Measurements from ENCODE around the gene MAP1S. TPM values are rescaled to one million over a fixed set of nuclear protein-coding genes. Genes with fewer than 3 reads are reported as not detected.

The MAP1S gene
- total RNA-seq, 2 experiments from 2014 or later: 53.8 to 54.7 TPM

DNA sequence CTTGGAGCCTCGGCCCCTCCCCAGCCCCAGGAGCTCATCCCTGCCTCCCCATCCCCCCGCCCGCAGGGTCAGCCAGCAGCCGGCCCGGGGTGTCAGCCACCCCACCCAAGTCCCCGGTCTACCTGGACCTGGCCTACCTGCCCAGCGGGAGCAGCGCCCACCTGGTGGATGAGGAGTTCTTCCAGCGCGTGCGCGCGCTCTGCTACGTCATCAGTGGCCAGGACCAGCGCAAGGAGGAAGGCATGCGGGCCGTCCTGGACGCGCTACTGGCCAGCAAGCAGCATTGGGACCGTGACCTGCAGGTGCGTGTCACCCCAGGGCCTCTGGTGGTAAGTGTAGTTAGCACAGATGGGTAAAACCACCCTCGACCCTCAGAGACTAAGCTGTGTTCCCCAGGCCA, 13.8 kb downstream of the MAP1S start:
- POLR2A ChIA-PET: no interaction called here
- Mint-ChIP-seq H3K4me3 (no peak overlapping the region), H3K27ac (no peak overlapping the region), H3K27me3 (no peaks in the 10 kb centered on the region), H3K4me1 (ENCODE audit: low read depth) (peaks cover 17% of the 10 kb centered on the region), H3K36me3 (ENCODE audit: low read depth) (peaks cover 35% of the 10 kb centered on the region), H3K9me3 (no peaks in the 10 kb centered on the region)
- TF ChIP-seq, protein P1, sequence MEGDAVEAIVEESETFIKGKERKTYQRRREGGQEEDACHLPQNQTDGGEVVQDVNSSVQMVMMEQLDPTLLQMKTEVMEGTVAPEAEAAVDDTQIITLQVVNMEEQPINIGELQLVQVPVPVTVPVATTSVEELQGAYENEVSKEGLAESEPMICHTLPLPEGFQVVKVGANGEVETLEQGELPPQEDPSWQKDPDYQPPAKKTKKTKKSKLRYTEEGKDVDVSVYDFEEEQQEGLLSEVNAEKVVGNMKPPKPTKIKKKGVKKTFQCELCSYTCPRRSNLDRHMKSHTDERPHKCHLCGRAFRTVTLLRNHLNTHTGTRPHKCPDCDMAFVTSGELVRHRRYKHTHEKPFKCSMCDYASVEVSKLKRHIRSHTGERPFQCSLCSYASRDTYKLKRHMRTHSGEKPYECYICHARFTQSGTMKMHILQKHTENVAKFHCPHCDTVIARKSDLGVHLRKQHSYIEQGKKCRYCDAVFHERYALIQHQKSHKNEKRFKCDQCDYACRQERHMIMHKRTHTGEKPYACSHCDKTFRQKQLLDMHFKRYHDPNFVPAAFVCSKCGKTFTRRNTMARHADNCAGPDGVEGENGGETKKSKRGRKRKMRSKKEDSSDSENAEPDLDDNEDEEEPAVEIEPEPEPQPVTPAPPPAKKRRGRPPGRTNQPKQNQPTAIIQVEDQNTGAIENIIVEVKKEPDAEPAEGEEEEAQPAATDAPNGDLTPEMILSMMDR (IDR thresholded peaks at IDR 0.05): no peak
- DNase-seq (no peak), ATAC-seq (no peak)
- CTCF ChIA-PET: no interaction called here
- intact Hi-C loops (cut with micrococcal nuclease): no loop called here

GRCh38 chr19:17734146-17734545, 14.9 kb downstream of the MAP1S start:
- no peak for ATAC-seq
- TF ChIP-seq, protein P1 (IDR thresholded peaks at IDR 0.05): no peak
- intact Hi-C loops (cut with micrococcal nuclease): no loop called here
- Mint-ChIP-seq H3K27me3 (no peaks in the 10 kb centered on the region), H3K36me3 (ENCODE audit: low read depth) (peaks cover 32% of the 10 kb centered on the region), H3K4me3 (no peak overlapping the region), H3K27ac (no peak overlapping the region), H3K4me1 (ENCODE audit: low read depth) (peaks cover 20% of the 10 kb centered on the region), H3K9me3 (no peaks in the 10 kb centered on the region)
- POLR2A ChIA-PET: interaction anchor here (0.5 kb wide), 1 partner anchor 12 kb away, joined by 3 read pairs; no protein-coding TSS in a partner anchor
- CTCF ChIA-PET: no interaction called here
- DNase-seq: no peak

DNA sequence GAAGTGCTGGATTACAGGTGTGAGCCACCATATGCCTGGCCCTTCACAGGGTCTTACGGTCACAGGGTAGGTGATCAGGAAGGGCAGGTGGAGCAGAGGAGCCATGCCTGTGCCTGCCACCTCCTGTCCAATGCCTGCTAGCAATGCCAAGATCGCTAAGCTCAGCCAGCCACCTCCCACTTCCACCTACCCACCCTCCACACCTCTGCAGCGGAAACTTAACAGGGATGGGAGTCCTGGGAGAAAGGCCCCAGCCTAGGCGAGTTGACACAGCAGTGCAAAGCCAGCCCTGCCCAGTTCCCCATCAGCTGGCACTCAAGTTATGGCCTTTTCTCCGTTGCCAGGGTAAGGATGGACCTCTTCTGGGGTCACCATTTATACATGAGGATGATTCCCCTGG, 16.1 kb downstream of the MAP1S start:
- TF ChIP-seq, protein P1 (IDR thresholded peaks at IDR 0.05): no peak
- no peak overlapping the region for H3K4me3 Mint-ChIP-seq
- ChIA-PET POLR2A (interaction anchor here (0.6 kb wide), 1 partner anchor 123 kb away, joined by 3 read pairs; no protein-coding TSS in a partner anchor), CTCF (no interaction called here)
- H3K9me3 Mint-ChIP-seq: no peaks in the 10 kb centered on the region
- H3K36me3 Mint-ChIP-seq (ENCODE audit: low read depth): peaks cover 20% of the 10 kb centered on the region
- intact Hi-C loops (cut with micrococcal nuclease): no loop called here
- DNase-seq (no peak), ATAC-seq (no peak)
- peaks cover 18% of the 10 kb centered on the region for H3K4me1 Mint-ChIP-seq (ENCODE audit: low read depth)
- H3K27me3 Mint-ChIP-seq: no peaks in the 10 kb centered on the region
- no peak overlapping the region for H3K27ac Mint-ChIP-seq

- TF ChIP-seq, protein P1 (IDR thresholded peaks at IDR 0.05): no peak
- H3K27ac Mint-ChIP-seq: no peak overlapping the region
- ChIA-PET POLR2A (interaction anchor here (1.3 to 3.6 kb wide), 2 partner anchors 14 to 29 kb away, joined by 3 to 32 read pairs; partner anchors contain the start of gene FCHO1), CTCF (no interaction called here)
- DNase-seq: no peak
- peaks cover 9% of the 10 kb centered on the region for H3K36me3 Mint-ChIP-seq (ENCODE audit: low read depth)
- no peak overlapping the region for H3K4me3 Mint-ChIP-seq
- ATAC-seq: no peak
- H3K27me3 Mint-ChIP-seq: no peaks in the 10 kb centered on the region
- H3K4me1 Mint-ChIP-seq (ENCODE audit: low read depth): peaks cover 7% of the 10 kb centered on the region
- no peaks in the 10 kb centered on the region for H3K9me3 Mint-ChIP-seq
- intact Hi-C loops (cut with micrococcal nuclease): no loop called here
Measured at GRCh38 chr19:17737690-17738153, 18.4 kb downstream of the MAP1S start.

DNA sequence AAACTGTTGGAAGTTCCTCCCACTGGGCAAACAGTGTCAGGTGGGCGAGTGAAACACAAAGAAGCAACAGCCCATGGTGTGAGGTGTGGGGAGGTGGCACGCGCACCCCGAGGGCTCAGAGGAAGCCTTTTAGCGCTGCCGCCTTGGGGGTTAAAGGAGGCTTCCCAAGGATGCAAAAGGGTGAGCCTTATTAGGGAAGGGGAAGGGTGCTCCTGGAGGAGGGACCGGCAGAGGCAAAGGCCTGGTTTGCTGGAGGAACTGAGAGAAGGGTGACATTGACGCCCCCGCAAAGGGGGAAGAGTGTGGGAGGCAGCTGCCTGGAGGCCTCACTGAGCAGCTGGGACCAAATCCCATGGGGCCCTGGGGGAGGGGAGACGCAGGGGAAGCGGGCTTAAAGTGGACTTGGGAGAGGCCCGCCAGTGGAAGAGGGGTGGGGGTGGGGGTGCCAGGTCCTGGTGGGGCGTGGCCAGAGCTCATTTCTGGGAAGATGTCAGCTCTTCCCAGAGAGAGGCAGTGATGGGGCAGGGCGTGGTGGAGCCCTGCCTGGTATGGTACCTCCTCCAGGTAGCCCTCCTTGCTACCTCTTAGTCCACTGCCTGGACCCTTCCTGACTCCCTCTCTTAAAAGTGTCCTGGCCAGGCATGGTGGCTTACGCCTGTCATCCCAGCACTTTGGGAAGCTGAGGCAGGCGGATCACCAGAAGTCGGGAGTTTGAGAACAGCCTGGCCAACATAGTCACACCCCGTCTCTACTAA, 20.0 kb downstream of the MAP1S start:
- POLR2A ChIA-PET: interaction anchor here (1.0 to 3.6 kb wide), 3 partner anchors 13 to 110 kb away, joined by 3 to 32 read pairs (median 4); partner anchors contain the start of gene FCHO1

More for the DNA sequence above, 20.0 kb downstream of the MAP1S start:
- no peak for ATAC-seq
- CTCF ChIA-PET: interaction anchor here (1.3 kb wide), 1 partner anchor 35 kb away, joined by 3 read pairs; no protein-coding TSS in a partner anchor
- Mint-ChIP-seq H3K27ac (no peak overlapping the region), H3K4me1 (ENCODE audit: low read depth) (peaks cover 10% of the 10 kb centered on the region), H3K4me3 (no peak overlapping the region), H3K36me3 (ENCODE audit: low read depth) (peaks cover 3% of the 10 kb centered on the region), H3K9me3 (no peaks in the 10 kb centered on the region), H3K27me3 (no peaks in the 10 kb centered on the region)
- TF ChIP-seq, protein P1 (IDR thresholded peaks at IDR 0.05): no peak
- no peak for DNase-seq
- intact Hi-C loops (cut with micrococcal nuclease): no loop called here
